Activated T-cell treated with anti-CD3 and anti-CD28 coated beads, Interleukin-2, amount 50 U/mL, for 1 hour (primary cell): Measurements from ENCODE around the gene ZNF445.
A peak's percentile ranks its signal among the peaks of the same experiment; 100 is the strongest.
"Not testable (repeated sequence)": the region's sequence is repeated elsewhere in the genome, so short reads cannot be mapped to it uniquely, and the experiment has no call there.

Experiments used
- DNase-seq: peaks from one replicate; pipeline ENCODE4 v3.0.0-alpha.2; 2020

The ZNF445 gene

DNA sequence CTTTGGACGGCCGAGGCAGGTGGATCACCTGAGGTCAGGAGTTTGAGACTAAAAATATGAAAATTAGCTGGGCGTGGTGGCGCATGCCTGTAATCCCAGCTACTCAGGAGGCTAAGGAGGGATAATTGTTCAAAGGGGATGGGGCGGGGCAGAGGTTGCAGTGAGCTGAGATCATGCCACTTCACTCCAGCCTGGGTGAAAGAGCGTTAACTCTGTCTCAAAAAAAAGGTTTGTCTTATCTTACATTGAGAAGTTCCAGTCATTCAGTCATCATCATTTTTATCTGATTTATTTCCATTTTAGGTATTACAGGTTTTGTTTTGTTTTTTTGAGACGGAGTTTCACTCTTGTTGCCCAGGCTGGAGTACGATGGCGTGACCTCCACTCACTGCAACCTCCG, 2.6 kb downstream of the ZNF445 start:
- DNase-seq: not testable (repeated sequence)

DNA sequence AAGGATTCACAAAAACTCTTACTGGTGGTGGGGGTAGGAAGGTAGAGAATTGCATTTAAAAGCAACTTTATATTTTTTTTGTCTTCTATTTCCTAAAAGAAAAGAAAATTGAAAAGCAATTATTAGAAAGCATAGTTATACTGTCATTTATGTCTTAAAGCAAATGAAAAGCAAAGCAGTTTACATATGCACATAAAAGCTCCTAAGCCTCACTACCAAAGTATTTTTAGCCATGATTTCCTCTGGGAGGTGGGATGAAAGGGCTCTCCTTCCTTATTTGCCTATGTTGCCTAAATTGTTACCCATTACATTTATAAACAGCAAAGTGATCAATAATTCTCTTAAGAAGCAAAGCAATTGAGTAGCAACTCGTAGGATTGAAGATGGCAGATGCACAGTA, 7.0 kb downstream of the ZNF445 start:
- DNase-seq: no peak

DNA sequence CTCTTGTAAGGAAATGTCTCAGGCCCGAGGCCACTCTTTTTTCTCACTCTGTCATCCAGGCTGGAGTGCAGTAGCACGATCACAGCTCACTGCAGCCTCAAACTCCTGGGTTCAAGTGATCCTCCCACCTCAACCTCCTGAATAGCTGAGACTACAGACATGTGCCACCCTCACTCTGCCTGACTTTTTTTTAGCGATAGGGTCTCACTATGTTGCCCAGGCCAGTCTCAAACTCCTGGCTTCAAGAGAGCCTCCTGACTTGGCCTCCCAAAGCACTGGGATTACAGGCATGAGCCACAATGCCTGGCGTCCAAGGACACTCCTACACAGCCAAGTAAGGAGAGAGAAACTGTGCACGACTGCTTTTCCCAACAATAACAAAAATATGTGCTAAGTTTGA, 7.6 kb downstream of the ZNF445 start:
- DNase-seq: no peak

DNA sequence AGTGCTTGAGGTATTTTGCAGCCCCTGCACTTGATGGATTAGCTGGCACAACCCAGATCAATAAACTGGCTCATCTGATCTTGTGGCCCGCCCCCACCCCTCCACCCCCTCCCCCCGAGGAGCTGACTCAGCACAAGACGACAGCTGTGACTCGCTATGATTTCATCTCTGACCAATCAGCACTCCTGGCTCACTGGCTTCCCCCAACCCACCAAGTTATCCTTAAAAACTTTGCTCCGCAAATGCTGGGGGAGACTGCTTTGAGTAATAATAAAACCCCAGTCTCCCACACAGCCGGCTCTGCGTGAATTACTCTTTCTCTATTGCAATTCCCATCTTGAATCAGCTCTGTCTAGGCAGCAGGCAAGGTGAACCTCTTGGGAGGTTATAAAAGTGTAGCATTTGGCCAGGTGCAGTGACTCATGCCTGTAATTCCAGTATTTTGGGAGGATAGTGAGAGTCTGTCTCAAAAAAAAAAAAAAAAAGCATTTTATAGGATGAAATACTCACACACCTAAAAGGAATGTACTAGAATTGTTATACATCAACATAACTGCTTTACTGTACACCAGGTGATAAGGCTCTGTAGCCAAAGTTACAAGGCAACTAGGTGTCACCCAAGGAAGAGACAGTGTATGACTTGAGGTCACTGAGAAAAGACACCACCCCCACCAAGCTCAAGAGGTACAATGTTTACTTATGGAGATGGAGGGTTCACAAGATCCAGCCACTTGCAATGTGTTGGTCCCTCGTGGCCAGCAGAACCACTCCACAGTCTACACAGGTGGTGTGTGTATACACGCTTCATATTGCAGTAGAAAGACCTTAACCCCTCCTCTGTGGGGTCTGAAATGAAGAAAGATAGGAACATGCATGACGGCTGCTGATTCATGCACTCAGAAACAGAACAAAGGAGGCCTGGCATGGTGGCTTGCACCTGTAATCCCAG, 8.6 kb downstream of the ZNF445 start:
- no peak for DNase-seq

DNA sequence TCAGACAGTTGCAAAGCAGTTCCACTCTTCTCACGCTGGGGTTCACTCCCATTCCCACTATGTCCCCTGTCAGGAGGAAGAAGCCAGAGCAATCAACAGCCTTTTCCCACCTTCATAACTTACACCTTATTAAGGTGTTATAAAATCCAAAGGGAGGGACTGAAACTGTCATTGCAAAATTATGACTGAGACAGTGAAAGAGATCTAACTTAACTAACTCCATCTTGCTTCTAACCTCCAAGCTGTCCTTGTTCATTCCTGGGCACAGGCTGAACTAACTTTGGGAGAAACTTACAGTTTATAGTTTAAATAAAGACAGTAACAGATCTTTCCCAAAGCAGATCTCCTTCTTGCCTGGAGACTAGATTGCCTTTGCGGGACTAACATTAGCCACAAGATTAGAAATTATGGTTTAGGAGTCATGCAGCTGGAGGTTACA, 9.4 kb downstream of the ZNF445 start:
- DNase-seq: not testable (repeated sequence)

DNA sequence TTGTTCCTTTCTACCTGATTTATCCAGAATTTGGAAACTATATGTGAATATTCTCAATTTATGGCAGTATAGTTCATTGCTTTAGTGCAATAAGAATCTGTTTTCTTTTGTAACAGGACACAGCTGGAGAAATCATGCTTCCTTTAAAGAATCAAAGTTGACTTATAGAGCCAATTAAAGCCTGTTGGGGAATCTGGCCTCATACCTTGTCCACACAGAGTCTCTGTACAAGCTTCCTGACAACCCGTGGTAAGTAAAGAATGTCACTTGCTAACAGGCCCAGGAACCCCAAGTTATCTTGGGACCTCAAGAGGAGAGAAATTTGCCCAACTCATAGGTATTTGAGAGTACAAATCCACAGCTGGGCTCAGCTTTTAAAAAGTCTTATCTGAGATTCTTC, 10.2 kb downstream of the ZNF445 start:
- DNase-seq: no peak

DNA sequence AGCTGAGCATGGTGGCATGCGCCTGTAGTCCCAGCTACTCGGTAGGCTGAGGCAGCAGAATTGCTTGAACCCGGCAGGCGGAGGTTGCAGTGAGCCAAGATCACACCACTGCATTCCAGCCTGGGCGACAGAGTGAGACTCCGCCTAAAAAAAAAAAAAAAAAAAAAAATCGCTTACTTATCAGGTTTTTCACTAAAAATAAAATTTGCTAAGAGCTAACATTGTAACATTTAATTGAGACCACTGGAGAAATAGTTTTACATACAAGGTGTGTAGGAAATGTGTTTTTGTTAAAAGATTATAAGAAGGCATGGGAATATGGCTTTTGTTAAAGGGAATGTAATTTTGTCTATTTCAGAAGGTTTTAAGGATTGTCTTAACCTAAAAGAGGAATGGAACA, 12.6 kb downstream of the ZNF445 start:
- not testable (repeated sequence) for DNase-seq

DNA sequence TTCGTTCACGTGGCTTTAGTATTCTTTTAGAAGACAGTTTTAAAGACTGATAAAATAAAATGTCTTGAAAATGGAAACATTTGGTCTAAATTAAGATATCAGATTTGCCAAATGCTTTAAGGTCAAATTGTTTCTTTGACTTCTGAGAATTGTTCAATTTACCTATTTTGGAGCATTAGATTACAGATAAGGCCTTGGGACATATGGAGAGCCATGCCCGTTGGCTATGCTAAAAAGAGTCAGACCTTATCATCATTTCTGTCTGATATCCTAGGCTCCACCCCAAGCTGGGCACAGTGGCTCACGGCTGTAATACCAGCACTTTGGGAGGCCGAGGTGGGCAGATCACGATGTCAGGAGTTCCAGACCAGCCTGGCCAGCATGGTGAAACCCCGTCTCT, 13.0 kb downstream of the ZNF445 start:
- DNase-seq: no peak

DNA sequence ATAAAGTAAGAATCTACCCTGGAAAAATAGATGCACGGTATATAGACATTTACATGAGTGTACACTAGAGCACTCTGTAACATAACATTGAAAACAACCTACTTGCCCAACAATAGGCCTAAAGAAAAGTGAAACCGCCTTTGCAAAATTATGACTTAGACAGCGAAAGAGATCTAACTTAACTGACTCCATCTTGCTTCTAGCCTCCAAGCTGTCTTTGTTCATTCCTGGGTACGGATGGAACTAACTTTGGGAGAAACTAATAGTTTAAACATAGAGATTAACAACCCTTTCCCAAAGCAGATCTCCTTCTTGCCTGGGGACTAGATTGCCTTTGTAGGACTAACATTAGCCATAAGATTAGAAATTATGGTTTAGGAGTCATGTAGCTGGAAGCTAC, 17.4 kb downstream of the ZNF445 start:
- not testable (repeated sequence) for DNase-seq

DNA sequence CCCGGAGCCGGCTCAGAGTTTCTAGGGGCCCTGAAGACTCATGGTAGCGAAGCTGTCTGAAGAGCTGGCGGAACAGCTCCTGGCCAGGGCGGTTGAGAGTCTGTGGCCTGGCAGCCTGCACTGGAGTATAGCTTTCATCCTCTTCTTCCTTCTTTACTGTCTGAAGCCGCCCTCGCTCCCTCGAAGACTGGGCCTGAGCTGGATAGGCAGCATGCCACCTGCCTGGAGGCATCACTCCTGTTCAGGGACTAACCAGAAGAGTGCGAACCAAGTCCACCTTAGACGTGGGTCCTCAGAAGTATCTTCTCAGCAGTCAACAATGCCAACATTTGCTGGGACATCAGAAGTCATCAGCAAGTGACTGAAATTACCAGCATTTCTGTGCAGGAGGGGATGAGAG, 22.2 kb downstream of the ZNF445 start:
- no peak for DNase-seq

DNA sequence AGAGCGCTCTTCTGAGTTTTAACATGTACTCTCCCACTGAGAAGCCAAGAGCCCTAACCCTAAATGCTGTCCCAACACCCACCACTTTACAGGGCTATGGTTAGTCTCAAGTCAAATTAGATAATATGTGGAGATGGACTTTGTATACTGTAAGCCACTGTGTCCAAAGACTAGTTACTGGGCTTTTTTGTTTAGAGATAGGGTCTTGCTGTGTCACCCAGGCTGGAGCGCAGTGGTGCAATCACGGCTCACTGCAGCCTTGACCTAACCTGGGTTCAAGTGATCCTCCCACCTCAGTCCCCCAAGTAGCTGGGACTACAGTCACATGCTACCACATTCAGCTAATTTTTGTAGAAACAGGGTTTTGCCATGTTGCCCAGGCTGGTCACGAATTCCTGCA, 23.2 kb downstream of the ZNF445 start:
- no peak for DNase-seq

DNA sequence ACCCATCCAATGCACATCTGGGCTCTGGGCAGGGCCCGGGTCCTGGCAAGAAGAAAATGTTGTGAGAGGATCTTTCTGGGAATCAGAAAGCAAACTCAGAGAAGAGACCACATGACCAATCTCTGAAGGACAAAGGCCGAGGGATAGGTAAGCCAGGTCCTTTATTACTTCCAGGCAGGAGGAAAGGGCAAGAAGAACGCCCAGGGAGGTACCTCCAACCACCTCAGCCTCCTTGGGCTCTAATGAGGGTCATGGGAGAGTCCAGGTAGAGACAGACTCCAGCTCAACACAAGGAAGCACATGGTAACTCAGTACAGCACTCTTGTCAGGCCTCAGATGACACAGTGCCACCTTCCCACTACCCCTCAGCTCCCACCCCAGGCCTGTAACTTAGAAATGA, 26.0 kb downstream of the ZNF445 start:
- DNase-seq: no peak

DNA sequence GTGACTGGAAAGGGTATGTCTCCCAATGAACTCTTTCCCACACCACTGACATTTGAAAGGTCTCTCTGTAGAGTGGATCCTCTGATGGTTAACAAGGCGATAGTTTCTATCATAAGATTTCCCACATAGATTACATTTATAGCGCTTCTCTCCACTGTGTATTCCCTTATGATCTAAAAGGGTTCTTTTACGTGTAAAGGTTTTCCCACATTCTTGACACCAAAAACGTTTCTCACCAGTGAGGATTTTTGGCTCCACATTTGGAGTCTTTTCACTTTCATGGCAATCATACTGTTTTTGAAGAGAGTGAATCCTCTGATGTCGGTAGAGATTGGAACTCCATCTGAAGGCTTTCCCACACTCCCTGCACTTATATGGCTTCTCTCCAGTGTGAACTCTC, 30.5 kb downstream of the ZNF445 start:
- DNase-seq: no peak

DNA sequence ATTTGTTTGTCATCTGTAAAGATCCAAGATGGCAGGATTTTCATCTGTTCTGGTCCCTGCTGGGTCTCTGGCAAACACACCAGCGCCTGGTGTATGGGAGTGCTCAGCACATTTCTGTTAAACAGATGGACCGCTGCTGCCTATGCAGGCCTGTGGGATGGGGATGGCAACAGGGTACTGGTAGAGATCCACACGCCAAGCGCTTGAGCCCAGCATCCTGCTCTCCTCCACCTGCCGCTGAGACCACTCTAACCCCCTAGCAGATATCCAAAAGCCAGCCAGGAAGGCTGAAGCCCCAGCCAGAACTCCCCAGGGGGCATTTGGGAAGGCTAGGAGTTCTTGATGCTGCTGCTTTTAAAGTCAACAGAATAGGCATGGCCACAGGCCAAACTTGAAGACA, 31.7 kb downstream of the ZNF445 start:
- DNase-seq: no peak

DNA sequence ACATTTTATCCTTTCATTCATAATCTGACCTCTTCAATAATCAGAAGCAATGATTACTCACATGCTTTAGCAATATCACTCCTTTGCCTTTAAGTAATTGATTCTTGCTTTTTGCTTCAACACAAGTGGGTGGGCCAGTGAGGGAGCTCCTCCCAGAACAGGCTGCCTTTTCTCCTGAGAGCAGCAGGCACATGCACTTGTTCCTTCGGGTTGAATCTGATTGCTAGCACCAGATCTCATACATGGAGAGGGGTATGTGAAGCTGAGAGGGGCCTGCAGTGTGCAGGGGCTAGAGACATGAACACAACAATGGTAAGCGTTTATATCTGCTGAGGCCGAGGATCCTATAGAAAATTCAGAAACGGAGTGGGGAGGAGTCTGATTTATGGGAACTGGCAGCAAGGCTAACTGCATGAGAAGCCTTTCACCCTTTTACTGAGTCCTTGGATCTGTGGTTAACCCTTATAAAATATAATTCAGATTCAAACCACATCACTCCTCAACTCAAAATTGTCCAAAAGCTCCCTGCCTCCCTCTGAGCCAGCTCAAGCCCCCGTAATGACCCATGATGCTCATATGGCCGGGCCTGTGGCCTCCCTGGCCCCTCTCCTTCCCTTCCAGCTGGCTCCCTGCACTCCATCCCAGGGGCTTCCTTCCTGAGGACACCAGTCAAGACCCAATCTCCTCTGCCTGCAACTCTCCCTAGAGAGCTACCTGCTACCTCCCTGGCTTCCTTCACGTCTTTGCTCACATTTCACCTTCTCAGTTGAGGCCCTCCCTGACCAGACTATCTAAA, 32.4 kb downstream of the ZNF445 start:
- no peak for DNase-seq

DNA sequence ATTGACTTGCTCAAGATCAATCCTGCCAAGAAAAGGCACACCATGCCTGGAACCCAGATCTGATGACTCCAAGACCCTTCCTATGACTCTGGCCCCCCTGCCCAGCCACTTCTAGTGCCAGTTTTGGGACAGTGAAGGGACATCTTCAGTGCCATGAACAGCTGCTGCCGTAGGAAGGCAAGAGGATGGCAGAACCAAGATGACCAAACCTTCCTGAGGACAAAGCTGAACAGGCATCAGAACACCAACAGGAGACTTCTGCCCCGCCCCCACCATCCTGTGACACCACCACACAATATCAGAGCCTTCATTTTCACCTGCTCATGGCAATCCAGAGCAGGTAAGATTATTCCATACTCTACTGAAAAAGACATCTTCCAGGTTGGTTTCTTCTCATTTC, 33.0 kb downstream of the ZNF445 start:
- no peak for DNase-seq

DNA sequence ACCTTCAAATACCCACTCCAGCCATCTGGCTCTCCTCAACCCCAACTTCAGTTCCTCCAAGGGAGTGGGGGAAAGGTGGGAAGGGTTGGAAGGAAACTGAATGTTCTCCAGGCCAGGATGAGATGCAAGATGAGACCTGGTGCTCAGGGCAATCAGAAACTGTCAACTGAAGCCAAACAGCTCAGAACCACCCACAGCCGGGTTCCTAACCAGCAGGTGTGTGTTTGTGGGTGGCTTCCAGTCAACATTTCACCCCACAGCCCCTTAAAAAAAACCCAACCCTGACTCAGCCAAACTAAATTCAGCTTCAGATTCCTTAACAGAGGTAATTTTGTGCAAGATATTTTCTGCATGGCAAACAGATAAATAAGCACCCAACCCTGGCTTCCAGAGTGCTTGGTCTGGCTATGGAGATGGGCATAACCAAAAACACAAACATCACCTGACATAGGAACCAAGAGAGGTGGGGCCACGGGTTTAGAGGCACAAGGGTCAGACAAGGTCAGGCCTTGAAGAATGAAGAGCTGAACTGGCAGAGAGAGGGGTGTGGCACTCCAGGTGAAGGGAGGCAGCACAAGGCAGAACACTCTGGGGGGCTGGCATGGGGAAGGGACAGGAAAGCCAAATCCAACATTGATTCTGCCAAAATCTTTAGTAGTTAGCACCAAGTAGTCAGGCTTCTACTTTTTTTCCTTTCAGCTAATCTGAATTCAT, 34.7 kb downstream of the ZNF445 start:
- DNase-seq: no peak

DNA sequence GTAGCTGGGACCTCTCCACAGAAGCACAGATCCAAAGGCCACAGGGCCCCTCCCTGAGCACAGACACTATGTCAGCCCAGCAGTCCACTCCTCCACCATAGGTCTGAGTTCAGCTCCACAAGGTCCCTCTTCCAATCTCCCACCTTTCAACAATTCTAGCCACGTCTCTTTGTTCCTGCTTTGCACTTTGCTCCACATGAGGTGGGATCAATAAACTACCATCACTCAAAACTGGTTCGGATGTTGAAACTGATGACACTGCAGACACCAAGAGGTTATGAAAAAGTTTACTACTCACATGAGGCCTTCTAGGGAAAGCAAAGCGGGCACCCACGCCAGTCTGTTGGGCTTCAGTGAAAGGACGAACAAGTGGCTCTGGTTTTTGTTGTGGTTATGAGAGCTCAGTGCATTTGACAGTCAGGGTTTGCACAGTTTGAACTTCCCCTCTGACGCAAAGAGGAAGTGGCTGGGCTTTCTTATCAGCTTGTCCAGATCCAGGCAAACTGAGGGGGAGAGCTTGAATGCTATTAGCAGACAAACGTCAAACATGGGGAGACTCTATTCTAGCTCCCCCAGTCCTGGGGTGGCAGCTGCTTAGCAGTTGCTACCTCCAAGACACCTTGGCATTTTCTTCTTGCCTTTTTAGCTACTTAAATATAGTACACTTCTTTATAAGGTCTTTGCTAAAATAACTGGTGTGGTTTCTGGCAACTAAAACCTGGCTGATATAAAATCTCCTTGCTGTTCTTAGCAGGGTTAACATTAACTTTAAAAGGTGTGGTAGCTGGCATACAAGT, 37.8 kb downstream of the ZNF445 start:
- peak; percentile 43 for DNase-seq

DNA sequence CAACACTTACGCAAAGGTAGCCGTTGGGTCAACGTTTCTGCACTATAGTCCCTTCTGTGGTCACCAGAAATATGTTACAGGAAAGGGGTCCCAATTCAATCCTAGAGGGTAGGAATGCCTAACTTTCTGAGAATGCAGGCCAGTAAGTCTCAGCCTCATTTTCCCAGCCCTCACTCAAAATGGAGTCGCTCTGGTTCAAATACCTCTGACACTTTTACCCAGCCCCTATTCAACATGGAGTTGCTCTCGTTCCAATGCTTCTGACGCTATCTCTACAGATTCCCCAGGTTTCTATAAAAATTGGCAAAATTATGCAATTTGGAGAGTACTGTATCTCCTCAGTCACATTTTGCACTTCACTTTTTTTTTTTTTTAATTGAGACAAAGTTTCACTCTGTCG, 39.7 kb downstream of the ZNF445 start:
- DNase-seq: no peak

DNA sequence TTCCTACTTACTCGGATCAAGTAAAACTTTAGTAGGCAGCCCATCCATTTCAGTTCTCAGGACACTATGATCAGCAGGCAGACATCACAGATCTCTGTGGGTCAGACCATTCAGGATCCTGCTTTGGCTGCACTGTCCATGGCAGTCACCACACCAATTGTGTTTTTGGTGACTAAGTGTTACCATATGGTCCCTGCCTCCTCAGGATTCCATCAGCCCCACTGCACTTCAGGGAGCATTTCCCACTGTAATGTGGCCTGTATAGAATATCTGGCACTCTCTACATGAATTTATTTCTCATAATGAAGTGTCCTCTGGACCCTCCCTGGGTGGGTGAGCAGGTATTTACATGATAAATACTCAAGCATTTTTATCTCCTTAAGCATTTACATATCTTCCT, 41.3 kb downstream of the ZNF445 start:
- no peak for DNase-seq

DNA sequence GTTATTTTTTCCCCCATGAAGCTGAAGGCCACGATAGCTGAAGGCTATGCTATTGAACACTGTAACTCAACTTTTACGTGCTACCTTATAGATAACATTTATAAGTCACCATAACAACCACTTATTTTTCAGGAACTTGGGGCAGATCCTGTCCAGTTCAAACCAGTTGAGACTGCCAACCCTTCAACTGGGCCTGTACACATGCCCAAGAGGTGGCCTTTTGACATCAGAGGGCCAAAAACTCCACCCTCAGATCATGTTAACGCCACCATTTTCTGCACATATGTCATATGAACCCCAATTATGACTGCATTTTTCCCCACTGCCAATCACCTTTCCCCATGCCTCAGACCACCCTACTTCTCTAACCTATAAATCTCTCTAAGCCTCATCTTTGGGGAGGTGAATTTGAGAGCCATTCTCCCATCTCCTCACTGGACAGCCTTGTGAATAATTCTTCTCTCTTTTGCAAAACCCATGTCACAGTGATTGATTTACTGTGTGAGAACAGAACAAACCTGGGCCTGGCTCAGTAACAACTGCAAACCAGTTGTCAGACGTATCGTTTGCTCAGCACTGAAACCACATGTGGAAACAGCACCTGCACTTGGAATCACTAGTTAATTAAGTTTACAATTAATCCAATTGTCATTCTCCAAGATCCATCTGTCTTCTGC, 42.5 kb downstream of the ZNF445 start:
- no peak for DNase-seq

DNA sequence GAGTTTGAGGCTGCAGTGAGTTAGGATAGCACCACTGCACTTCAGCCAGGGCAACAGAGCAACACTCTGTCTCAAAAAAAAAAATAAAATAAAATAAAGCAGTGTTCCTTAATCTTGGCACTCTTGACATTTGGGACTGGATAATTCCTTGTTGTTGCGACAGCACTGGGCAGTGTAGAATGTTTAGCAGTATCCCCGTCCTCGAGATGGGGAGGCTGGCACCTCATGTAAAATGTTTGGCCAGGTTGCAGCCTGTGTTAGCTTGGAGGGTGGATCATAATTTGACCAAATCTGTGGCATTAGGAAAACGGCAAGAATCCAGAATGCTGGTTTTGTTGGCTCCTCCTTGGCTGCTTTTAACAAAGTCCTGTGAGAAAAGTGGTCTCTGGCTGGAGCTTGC, 47.0 kb downstream of the ZNF445 start:
- no peak for DNase-seq
